H1 (cell line): ENCODE data around the gene RPL21. TPM values are rescaled to one million over a fixed set of nuclear protein-coding genes. Genes with fewer than 3 reads are reported as not detected.
"Not testable (repeated sequence)": the region's sequence is repeated elsewhere in the genome, so short reads cannot be mapped to it uniquely, and the experiment has no call there.

Experiments
- CTCF ChIA-PET: fragments of 300-600 bp; sonication (Branson Sonifier 250); formaldehyde crosslinking; loops from one replicate; lab custom pipeline; 2021; ENCODE audit not compliant: partially characterized antibody; lab: Charles Lee
- POLR2A ChIA-PET: fragments of 300-600 bp; sonication (Branson Sonifier 250); formaldehyde crosslinking; loops from one replicate; lab custom pipeline; 2021; ENCODE audit warnings: inconsistent platforms; ENCODE audit not compliant: partially characterized antibody; lab: Charles Lee
- DNase-seq, 2 experiments: peaks; one replicate each; pipeline versions ENCODE4 v3.0.0 to v3.0.0-alpha.2; 2010 to 2022; ENCODE audit warnings: low spot score in 2 of 2, low read depth in 1 of 2, mixed read lengths in 1 of 2
- FAIRE-seq: peaks from 2 replicates; lab custom pipeline; 2011; peaks lifted over from hg19 to GRCh38; lab: Jason Lieb, UNC
- H2AFZ ChIP-seq: 2 replicates; pipeline ENCODE4 v1.8.1; 2012; ENCODE audit warnings: low read length, inconsistent platforms
- H2AK5ac ChIP-seq: 2 replicates; pipeline ENCODE4 v1.6.1; 2013; ENCODE audit warnings: low read depth, low read length
- H2BK120ac ChIP-seq: replicated peaks from 2 replicates; pipeline ENCODE3; 2013; ENCODE audit warnings: low read depth, low read length, inconsistent platforms
- H2BK12ac ChIP-seq: 2 replicates; pipeline ENCODE4 v1.6.1; 2013; ENCODE audit warnings: low read depth, low read length
- H2BK15ac ChIP-seq: 2 replicates; pipeline ENCODE4 v1.6.1; 2013; ENCODE audit warnings: low read length
- H2BK20ac ChIP-seq: 2 replicates; pipeline ENCODE4 v1.6.1; 2013; ENCODE audit warnings: low read length
- H2BK5ac ChIP-seq: 2 replicates; pipeline ENCODE4 v1.6.1; 2013; ENCODE audit warnings: low read depth, low read length
- H3K14ac ChIP-seq: 2 replicates; pipeline ENCODE4 v1.6.1; 2013; ENCODE audit warnings: inconsistent platforms; ENCODE audit not compliant: insufficient read length
- H3K18ac ChIP-seq: 2 replicates; pipeline ENCODE4 v1.6.1; 2013; ENCODE audit warnings: low read length; ENCODE audit errors: extremely low read depth
- H3K23ac ChIP-seq: 2 replicates; pipeline ENCODE4 v1.6.1; 2013; ENCODE audit warnings: inconsistent platforms; ENCODE audit not compliant: insufficient read length
- H3K23me2 ChIP-seq: 2 replicates; pipeline ENCODE4 v1.6.1; 2013; ENCODE audit warnings: low read depth, low read length
- H3K27ac ChIP-seq: 2 replicates; pipeline ENCODE4 v1.6.1; 2011; ENCODE audit warnings: low read depth, low read length, inconsistent platforms
- H3K27me3 ChIP-seq, 4 experiments: replicated peaks in 1 of 4; 1 replicate in 1 of 4; 2 replicates in 3 of 4; pipeline versions ENCODE4 v1.6.1 to v1.8.1; 2011 to 2013; ENCODE audit warnings: low read length in 3 of 4, mild to moderate bottlenecking in 3 of 4, inconsistent platforms in 2 of 4, mixed read lengths in 2 of 4, moderate library complexity in 1 of 4; ENCODE audit not compliant: control insufficient read depth in 3 of 4, insufficient read depth in 3 of 4; ENCODE audit errors: extremely low read depth in 1 of 4
- H3K36me3 ChIP-seq, 4 experiments: 2 replicates each; pipeline versions ENCODE4 v1.6.1 to v1.8.1; 2011 to 2013; ENCODE audit warnings: mild to moderate bottlenecking in 4 of 4, low read length in 3 of 4, moderate library complexity in 2 of 4, control low read depth in 1 of 4, inconsistent platforms in 1 of 4; ENCODE audit not compliant: insufficient read depth in 4 of 4, control insufficient read depth in 2 of 4
- H3K4ac ChIP-seq: replicated peaks from 2 replicates; pipeline ENCODE3; 2013; ENCODE audit warnings: low read length, low read depth, mixed read lengths, inconsistent platforms; ENCODE audit not compliant: insufficient read length
- H3K4me1 ChIP-seq, 4 experiments: replicated peaks in 1 of 4; 1 replicate in 1 of 4; 2 replicates in 3 of 4; pipeline versions ENCODE4 v1.6.1 to v1.8.1; 2011 to 2013; ENCODE audit warnings: low read length in 3 of 4, inconsistent platforms in 2 of 4, mixed read lengths in 1 of 4; ENCODE audit not compliant: insufficient read depth in 4 of 4, control insufficient read depth in 3 of 4
- H3K4me2 ChIP-seq, 2 experiments: 2 replicates each; pipeline versions ENCODE4 v1.6.1 to v1.8.1; 2011 to 2013; ENCODE audit warnings: low read depth in 2 of 2, low read length in 2 of 2, control low read depth in 1 of 2, inconsistent platforms in 1 of 2, mild to moderate bottlenecking in 1 of 2; ENCODE audit not compliant: insufficient read depth in 1 of 2
- H3K4me3 ChIP-seq, 4 experiments: fragments of 200-600, 300-600 bp in 1 of 4; sonication (generic), shearing (Covaris generic), sonication (Bioruptor Twin) in 1 of 4; 2 replicates each; pipeline versions ENCODE4 v1.5.1 to v1.8.1; 2011 to 2016; ENCODE audit warnings: low read length in 4 of 4, low read depth in 3 of 4, control low read depth in 2 of 4, inconsistent platforms in 2 of 4, mild to moderate bottlenecking in 2 of 4, mixed read lengths in 1 of 4, moderate library complexity in 1 of 4; ENCODE audit not compliant: insufficient read depth in 2 of 4; ENCODE audit errors: extremely low read depth in 1 of 4
- H3K56ac ChIP-seq: replicated peaks from 2 replicates; pipeline ENCODE3; 2013; ENCODE audit warnings: low read depth, mild to moderate bottlenecking, mixed read lengths, low read length, inconsistent platforms; ENCODE audit not compliant: insufficient read length
- H3K79me1 ChIP-seq: 2 replicates; pipeline ENCODE4 v1.6.1; 2013; ENCODE audit warnings: low read depth, low read length, control low read depth
- H3K79me2 ChIP-seq, 2 experiments: 2 replicates each; pipeline versions ENCODE4 v1.6.1 to v1.8.1; 2012 to 2013; ENCODE audit warnings: low read length in 2 of 2, mild to moderate bottlenecking in 2 of 2, inconsistent platforms in 1 of 2; ENCODE audit not compliant: insufficient read depth in 2 of 2, control insufficient read depth in 1 of 2
- H3K9ac ChIP-seq, 4 experiments: replicated peaks in 1 of 4; 1 replicate in 1 of 4; 2 replicates in 3 of 4; pipeline versions ENCODE4 v1.6.1 to v1.8.1; 2011 to 2013; ENCODE audit warnings: low read depth in 3 of 4, low read length in 3 of 4, control low read depth in 2 of 4, mild to moderate bottlenecking in 2 of 4, moderate library complexity in 2 of 4, inconsistent platforms in 1 of 4; ENCODE audit errors: extremely low read depth in 1 of 4
- H3K9me3 ChIP-seq, 2 experiments: 2 replicates each; pipeline versions ENCODE4 v1.6.1 to v1.8.1; 2012 to 2013; ENCODE audit warnings: mild to moderate bottlenecking in 2 of 2, moderate library complexity in 2 of 2, control low read depth in 1 of 2, inconsistent platforms in 1 of 2, low read depth in 1 of 2, low read length in 1 of 2, mixed read lengths in 1 of 2; ENCODE audit not compliant: insufficient read depth in 2 of 2
- H4K20me1 ChIP-seq, 2 experiments: replicated peaks in 1 of 2; 2 replicates each; pipeline versions ENCODE3 to v1.8.1; 2011 to 2013; ENCODE audit warnings: inconsistent platforms in 2 of 2, low read length in 2 of 2, mild to moderate bottlenecking in 1 of 2; ENCODE audit not compliant: insufficient read depth in 2 of 2, control insufficient read depth in 1 of 2
- H4K5ac ChIP-seq: 2 replicates; pipeline ENCODE4 v1.6.1; 2013; ENCODE audit warnings: low read length, low read depth, mixed read lengths, inconsistent platforms; ENCODE audit not compliant: insufficient read length
- H4K8ac ChIP-seq: 2 replicates; pipeline ENCODE4 v1.8.0; 2013; ENCODE audit warnings: mild to moderate bottlenecking, moderate library complexity, low read length, inconsistent platforms; ENCODE audit not compliant: insufficient read depth; ENCODE audit errors: extremely low read depth
- H4K91ac ChIP-seq: replicated peaks from 2 replicates; pipeline ENCODE3; 2013; ENCODE audit warnings: low read length, mixed read lengths, inconsistent platforms; ENCODE audit not compliant: insufficient read length
- WGBS, 2 experiments: shearing (Covaris generic) in 1 of 2; methylation state at CpG; one replicate each; pipeline versions ENCODE4 v1.1.6 to v1.1.7; 2013 to 2015; ENCODE audit warnings: low lambda C conversion rate in 2 of 2, mixed read lengths in 2 of 2, inconsistent platforms in 1 of 2, low coverage in 1 of 2, missing lambda C conversion rate in 1 of 2; ENCODE audit not compliant: insufficient replicate concordance in 2 of 2, insufficient coverage in 1 of 2, insufficient read length in 1 of 2; ENCODE audit errors: extremely low coverage in 1 of 2, missing lambda C conversion rate in 1 of 2; 5-methylcytosine and 5-hydroxymethylcytosine counted together
- polyA plus RNA-seq, 7 experiments: library from polyadenylated mRNA; depleted of rRNA in 3 of 7; stranded (reverse) in 5 of 7; unstranded in 2 of 7; fragments of >200 nt in 5 of 7; fragments of 200-250 nt in 2 of 7; gene quantifications; 1 replicate in 5 of 7; 2 replicates in 1 of 7; 4 replicates in 1 of 7; pipeline versions ENCODE4 v1.2.1 to v1.2.3, GENCODE V29; 2011 to 2013; ENCODE audit warnings: missing spikeins in 2 of 7, mixed read lengths in 2 of 7
- total RNA-seq: library from RNA; stranded (reverse); fragmentation: NEBNext Ultra II Directional; extraction: Animal tissue kit (Norgen Biotek cat#: 25700); gene quantifications from 2 replicates; pipeline ENCODE4 v1.2.1, GENCODE V29; 2021

The RPL21 gene
- total and polyA plus RNA-seq, 2 of the 8 experiments (the other 6 are each of a cell fraction or from before 2014, with no cell fraction given) = 624 to 1,283 TPM

- WGBS, 2 experiments = 97% methylated on average over 5 of the region's 5 CpGs; no CpG with 5 or more reads in 1 of the 2 experiments
These were observed 38.0 kb upstream of the RPL21 start for GRCh38 chr13:27213386-27213785.

GRCh38 chr13:27217791-27218190, 33.6 kb upstream of the RPL21 start:
- H3K4me2 ChIP-seq, H3K79me2 ChIP-seq, H3K4me3 ChIP-seq, H3K9me3 ChIP-seq, H2AFZ ChIP-seq, H2BK15ac ChIP-seq, H3K4me1 ChIP-seq, H4K8ac ChIP-seq, H4K91ac ChIP-seq, H3K79me1 ChIP-seq, H4K5ac ChIP-seq, H2BK20ac ChIP-seq, H3K4ac ChIP-seq, H2BK120ac ChIP-seq, H3K36me3 ChIP-seq, H3K56ac ChIP-seq, H4K20me1 ChIP-seq, H2BK12ac ChIP-seq, H3K9ac ChIP-seq, POLR2A ChIA-PET, H3K14ac ChIP-seq, DNase-seq, FAIRE-seq, H2AK5ac ChIP-seq, H3K27ac ChIP-seq, H3K18ac ChIP-seq, H3K27me3 ChIP-seq, CTCF ChIA-PET, H3K23ac ChIP-seq, H2BK5ac ChIP-seq, H3K23me2 ChIP-seq: not testable (repeated sequence)
- 94% methylated on average over 2 of the region's 2 CpGs; no CpG with 5 or more reads in 1 of the 2 experiments for WGBS, 2 experiments

More at GRCh38 chr13:27213386-27213785, 38.0 kb upstream of the RPL21 start:
- not testable (repeated sequence) for DNase-seq, H3K9ac ChIP-seq, H3K36me3 ChIP-seq, H3K9me3 ChIP-seq, H3K4me1 ChIP-seq, H3K56ac ChIP-seq, H2BK15ac ChIP-seq, H3K18ac ChIP-seq, H3K79me2 ChIP-seq, H2BK20ac ChIP-seq, H3K14ac ChIP-seq, H3K27ac ChIP-seq, H3K4me3 ChIP-seq, H2BK12ac ChIP-seq, H2BK5ac ChIP-seq, H3K27me3 ChIP-seq, H4K91ac ChIP-seq, H3K4ac ChIP-seq, H4K5ac ChIP-seq, FAIRE-seq, H4K20me1 ChIP-seq, H3K23me2 ChIP-seq, H2AK5ac ChIP-seq, H3K23ac ChIP-seq, H3K4me2 ChIP-seq, H2AFZ ChIP-seq, H3K79me1 ChIP-seq, H2BK120ac ChIP-seq, H4K8ac ChIP-seq
- CTCF ChIA-PET = interaction anchor here (1.0 to 1.3 kb wide), 2 partner anchors 143 to 228 kb away, joined by 3 read pairs; no protein-coding TSS in a partner anchor
- POLR2A ChIA-PET = interaction anchor here (1.3 kb wide), 1 partner anchor 40 kb away, joined by 3 read pairs; no protein-coding TSS in a partner anchor
